WTC11 (cell line): Measurements from ENCODE around the gene TUBGCP2. TPM values are rescaled to one million over a fixed set of nuclear protein-coding genes. Genes with fewer than 3 reads are reported as not detected.

ENCODE experiments used
- ATAC-seq: fragments of 200-7000 bp; cut with Tn5 transposase; 2 replicates; pipeline ENCODE4 v1.10.0; 2021; ENCODE audit warnings: mild to moderate bottlenecking, moderate library complexity
- CTCF ChIA-PET: fragments of 300-600 bp; sonication (Branson Sonifier 250); formaldehyde crosslinking; loops from one replicate; lab custom pipeline; 2021; ENCODE audit warnings: antibody characterized with exemption; lab: Charles Lee
- POLR2A ChIA-PET: fragments of 350-600 bp; sonication (Branson Sonifier 250); formaldehyde crosslinking; loops from one replicate; lab custom pipeline; 2021; ENCODE audit warnings: antibody characterized with exemption; lab: Charles Lee
- DNase-seq: peaks from one replicate; pipeline ENCODE4 v3.0.0; 2021; ENCODE audit warnings: low spot score
- H3K27ac Mint-ChIP-seq: 2 replicates; pipeline ENCODE4 v1.8.0; 2021; ENCODE audit warnings: mixed read lengths
- H3K27me3 Mint-ChIP-seq: 2 replicates; pipeline ENCODE4 v1.8.0; 2021; ENCODE audit warnings: low read depth, mild to moderate bottlenecking, moderate library complexity, mixed read lengths
- H3K36me3 Mint-ChIP-seq: 2 replicates; pipeline ENCODE4 v1.8.0; 2021; ENCODE audit warnings: mixed read lengths
- H3K4me1 Mint-ChIP-seq: 2 replicates; pipeline ENCODE4 v1.8.0; 2022; ENCODE audit warnings: mixed read lengths
- H3K4me3 Mint-ChIP-seq: 2 replicates; pipeline ENCODE4 v1.8.0; 2021; ENCODE audit warnings: mild to moderate bottlenecking, moderate library complexity, mixed read lengths
- H3K9me3 Mint-ChIP-seq: 2 replicates; pipeline ENCODE4 v1.8.0; 2021; ENCODE audit warnings: mixed read lengths
- AR ChIP-seq: fragments of 250-450 bp; sonication (Bioruptor Pico); IDR thresholded peaks from 2 replicates; pipeline ENCODE4 v1.9.0; 2021; ENCODE audit warnings: mild to moderate bottlenecking
- ATF2 ChIP-seq: sonication (generic); formaldehyde crosslinking; IDR thresholded peaks from 2 replicates; pipeline ENCODE4 v1.8.1; 2022; ENCODE audit warnings: low read depth, missing genetic modification reagents, borderline replicate concordance
- ATF3 ChIP-seq: sonication (generic); formaldehyde crosslinking; conservative IDR thresholded peaks from 2 replicates; pipeline ENCODE4 v1.8.1; 2022; ENCODE audit warnings: mild to moderate bottlenecking, missing genetic modification reagents
- ATF6 ChIP-seq: sonication (generic); formaldehyde crosslinking; IDR thresholded peaks from 2 replicates; pipeline ENCODE4 v1.8.1; 2023; ENCODE audit warnings: mild to moderate bottlenecking, missing genetic modification reagents
- CREB1 ChIP-seq: sonication (generic); formaldehyde crosslinking; IDR thresholded peaks from 2 replicates; pipeline ENCODE4 v1.8.0; 2023; ENCODE audit warnings: mild to moderate bottlenecking, missing genetic modification reagents
- E2F1 ChIP-seq: sonication (generic); formaldehyde crosslinking; IDR thresholded peaks from 2 replicates; pipeline ENCODE4 v1.8.0; 2022; ENCODE audit warnings: mild to moderate bottlenecking, missing genetic modification reagents
- E2F4 ChIP-seq: sonication (generic); formaldehyde crosslinking; IDR thresholded peaks from 2 replicates; pipeline ENCODE4 v1.8.1; 2022; ENCODE audit warnings: low read depth, mild to moderate bottlenecking, moderate library complexity, missing genetic modification reagents, borderline replicate concordance
- E2F5 ChIP-seq: sonication (generic); formaldehyde crosslinking; IDR thresholded peaks from 2 replicates; pipeline ENCODE4 v1.8.1; 2022; ENCODE audit warnings: mild to moderate bottlenecking, moderate library complexity, missing genetic modification reagents
- ESRRA ChIP-seq: sonication (generic); formaldehyde crosslinking; IDR thresholded peaks from 2 replicates; pipeline ENCODE4 v1.8.1; 2022; ENCODE audit warnings: mild to moderate bottlenecking, missing genetic modification reagents, borderline replicate concordance
- NFATC4 ChIP-seq: fragments of 250-450 bp; sonication (Bioruptor Pico); IDR thresholded peaks from 2 replicates; pipeline ENCODE4 v1.9.0; 2021; ENCODE audit warnings: mild to moderate bottlenecking
- NFE2L1 ChIP-seq: sonication (generic); formaldehyde crosslinking; IDR thresholded peaks from 2 replicates; pipeline ENCODE4 v1.8.1; 2023; ENCODE audit warnings: missing genetic modification reagents
- OVOL2 ChIP-seq: fragments of 250-450 bp; sonication (Bioruptor Pico); IDR thresholded peaks from 2 replicates; pipeline ENCODE4 v1.9.0; 2021; ENCODE audit warnings: mild to moderate bottlenecking, borderline replicate concordance
- PRRX2 ChIP-seq: fragments of 250-450 bp; sonication (Bioruptor Pico); IDR thresholded peaks from 2 replicates; pipeline ENCODE4 v1.8.0; 2021; ENCODE audit warnings: mild to moderate bottlenecking
- TEAD1 ChIP-seq: sonication (generic); formaldehyde crosslinking; IDR thresholded peaks from 2 replicates; pipeline ENCODE4 v1.8.0; 2022; ENCODE audit warnings: mild to moderate bottlenecking, missing genetic modification reagents
- TEAD4 ChIP-seq: sonication (generic); formaldehyde crosslinking; IDR thresholded peaks from 2 replicates; pipeline ENCODE4 v1.8.0; 2022; ENCODE audit warnings: mild to moderate bottlenecking, missing genetic modification reagents
- TP53 ChIP-seq: sonication (generic); formaldehyde crosslinking; IDR thresholded peaks from 2 replicates; pipeline ENCODE4 v1.8.1; 2023; ENCODE audit warnings: mild to moderate bottlenecking, missing genetic modification reagents
- ZNF416 ChIP-seq: fragments of 250-450 bp; sonication (Bioruptor Pico); IDR thresholded peaks from 2 replicates; pipeline ENCODE4 v1.9.0; 2021; ENCODE audit warnings: mild to moderate bottlenecking, inconsistent platforms
- ZNF512 ChIP-seq: sonication (generic); formaldehyde crosslinking; IDR thresholded peaks from 2 replicates; pipeline ENCODE4 v1.8.1; 2022; ENCODE audit warnings: missing genetic modification reagents, borderline replicate concordance
- total RNA-seq: library from RNA; stranded (reverse); gene quantifications from 3 replicates; pipeline ENCODE4 v1.2.3, GENCODE V29; 2021

The TUBGCP2 gene
- total RNA-seq, 1 experiment from 2014 or later = 62.5 TPM

- no peak for TF ChIP-seq ESRRA
Measured at GRCh38 chr10:133309100-133309719, 538 bp upstream of the TUBGCP2 start (continued).

GRCh38 chr10:133307776-133308420, 774 bp downstream of the TUBGCP2 start:
- peak; percentile 76 for DNase-seq
- ChIA-PET CTCF (interaction anchor here (0.7 to 1.9 kb wide), 16 partner anchors 11 to 180 kb away, joined by 3 to 16 read pairs (median 4); partner anchors contain the start of genes FUOM, MTG1 and PAOX), POLR2A (no interaction called here)
- H3K4me1 Mint-ChIP-seq = peaks cover 15% of the 10 kb centered on the region
- H3K36me3 Mint-ChIP-seq = peaks cover 18% of the 10 kb centered on the region
- no peaks in the 10 kb centered on the region for H3K27me3 Mint-ChIP-seq
- H3K27ac Mint-ChIP-seq = peak overlapping the region; percentile 93
- TF ChIP-seq OVOL2 (CRISPR knock-in tag) (no peak), PRRX2 (CRISPR knock-in tag) (no peak), ATF2 (CRISPR knock-in tag) (no peak), TP53 (no peak), CREB1 (CRISPR knock-in tag) (no peak), E2F4 (CRISPR knock-in tag) (no peak), ZNF512 (no peak), E2F1 (CRISPR knock-in tag) (no peak), NFE2L1 (no peak)
- ATAC-seq = peak; percentile 1; the same call in 1 of the 2 replicates
- H3K9me3 Mint-ChIP-seq = no peaks in the 10 kb centered on the region
- H3K4me3 Mint-ChIP-seq = peak overlapping the region; percentile 97

- peak overlapping the region; percentile 97 for H3K4me3 Mint-ChIP-seq
- ATAC-seq (no peak), DNase-seq (no peak)
- H3K27me3 Mint-ChIP-seq = no peaks in the 10 kb centered on the region
- CTCF ChIA-PET = interaction anchor here (1.0 to 1.9 kb wide), 9 partner anchors 17 to 179 kb away, joined by 3 to 16 read pairs (median 5); partner anchors contain the start of gene FUOM
- peaks cover 15% of the 10 kb centered on the region for H3K4me1 Mint-ChIP-seq
- POLR2A ChIA-PET = no interaction called here
- H3K27ac Mint-ChIP-seq = peak overlapping the region; percentile 89; the same call in 1 of the 2 replicates
- H3K9me3 Mint-ChIP-seq = no peaks in the 10 kb centered on the region
- peaks cover 19% of the 10 kb centered on the region for H3K36me3 Mint-ChIP-seq
- TF ChIP-seq E2F5 (CRISPR knock-in tag) (no peak), TEAD4 (CRISPR knock-in tag) (no peak), NFATC4 (no peak), ATF2 (CRISPR knock-in tag) (no peak), ATF3 (CRISPR knock-in tag) (no peak), ATF6 (CRISPR knock-in tag) (no peak), AR (CRISPR knock-in tag) (no peak), TEAD1 (CRISPR knock-in tag) (no peak), ZNF416 (CRISPR knock-in tag) (no peak)
Measured at GRCh38 chr10:133306941-133307379, 1.7 kb downstream of the TUBGCP2 start.
